SK-N-SH (cell line): ENCODE measurements around the gene MCRIP2. TPM values are rescaled to one million over a fixed set of nuclear protein-coding genes. Genes with fewer than 3 reads are reported as not detected.

Experiments used
- CTCF ChIA-PET: fragments of 300-600, 350-600 bp; formaldehyde crosslinking; extraction: SDS; loops from one replicate; lab custom pipeline; 2021; lab: Yijun Ruan, JAX
- POLR2A ChIA-PET: fragments of 350-600 bp; sonication (Branson Sonifier 250); formaldehyde crosslinking; extraction: SDS; loops from one replicate; lab custom pipeline; 2020; ENCODE audit warnings: antibody characterized with exemption, inconsistent platforms; lab: Yijun Ruan, JAX
- DNase-seq: peaks from one replicate; pipeline ENCODE4 v3.0.0; 2012
- H2AFZ ChIP-seq: fragments of 200-600 bp; sonication (generic); 2 replicates; pipeline ENCODE4 v1.8.1; 2016; ENCODE audit warnings: antibody characterized with exemption, mild to moderate bottlenecking, low read depth
- H3F3A ChIP-seq: fragments of 200-600 bp; sonication (generic); replicated peaks from 2 replicates; pipeline ENCODE3; 2016; ENCODE audit warnings: antibody characterized with exemption, mild to moderate bottlenecking; ENCODE audit not compliant: insufficient read depth
- H3K27ac ChIP-seq, 2 experiments: fragments of 200-500 bp in 1 of 2; fragments of 200-600 bp in 1 of 2; sonication (Bioruptor generic) in 1 of 2; sonication (generic), shearing (Covaris generic) in 1 of 2; 2 replicates each; pipeline versions ENCODE4 v1.5.1 to v1.6.1; 2014 to 2016; ENCODE audit warnings: low read depth in 2 of 2, inconsistent platforms in 1 of 2, low read length in 1 of 2, mild to moderate bottlenecking in 1 of 2, mixed read lengths in 1 of 2
- H3K27me3 ChIP-seq: fragments of 200-600 bp; sonication (generic), shearing (Covaris generic); 2 replicates; pipeline ENCODE4 v1.6.1; 2016; ENCODE audit warnings: mixed run types; ENCODE audit not compliant: insufficient read depth
- H3K36me3 ChIP-seq, 2 experiments: fragments of 200-500 bp in 1 of 2; fragments of 200-600 bp in 1 of 2; sonication (Bioruptor generic) in 1 of 2; sonication (generic) in 1 of 2; replicated peaks in 1 of 2; 2 replicates each; pipeline versions ENCODE3 to v1.5.1; 2014 to 2016; ENCODE audit warnings: low read length in 1 of 2, mild to moderate bottlenecking in 1 of 2; ENCODE audit not compliant: insufficient read depth in 2 of 2, control insufficient read depth in 1 of 2
- H3K4me1 ChIP-seq, 2 experiments: fragments of 200-500 bp in 1 of 2; fragments of 200-600 bp in 1 of 2; sonication (Bioruptor generic) in 1 of 2; sonication (generic), shearing (Covaris generic) in 1 of 2; 2 replicates each; pipeline versions ENCODE4 v1.5.1 to v1.6.1; 2014 to 2016; ENCODE audit warnings: low read depth in 1 of 2, low read length in 1 of 2, mixed run types in 1 of 2; ENCODE audit not compliant: insufficient read depth in 2 of 2, control insufficient read depth in 1 of 2
- H3K4me2 ChIP-seq: fragments of 200-600 bp; sonication (generic), shearing (Covaris generic); 2 replicates; pipeline ENCODE4 v1.6.1; 2017; ENCODE audit warnings: mixed run types
- H3K4me3 ChIP-seq, 2 experiments: fragments of 200-500 bp in 1 of 2; fragments of 200-600 bp in 1 of 2; sonication (Bioruptor generic) in 1 of 2; sonication (generic), shearing (Covaris generic) in 1 of 2; 2 replicates each; pipeline versions ENCODE4 v1.5.1 to v1.8.1; 2014 to 2016; ENCODE audit warnings: low read depth in 2 of 2, inconsistent platforms in 1 of 2, low read length in 1 of 2, mild to moderate bottlenecking in 1 of 2, mixed read lengths in 1 of 2, moderate library complexity in 1 of 2
- H3K79me2 ChIP-seq: fragments of 200-600 bp; sonication (generic); 2 replicates; pipeline ENCODE4 v1.8.1; 2017; ENCODE audit warnings: mild to moderate bottlenecking; ENCODE audit not compliant: insufficient read depth
- H3K9ac ChIP-seq: fragments of 200-600 bp; sonication (generic); 2 replicates; pipeline ENCODE4 v1.6.1; 2017; ENCODE audit warnings: mixed run types
- H3K9me2 ChIP-seq: fragments of 200-600 bp; sonication (generic); 2 replicates; pipeline ENCODE4 v1.6.1; 2017; ENCODE audit warnings: mixed run types
- H3K9me3 ChIP-seq: fragments of 200-600 bp; sonication (generic); 2 replicates; pipeline ENCODE4 v1.6.1; 2017; ENCODE audit warnings: mixed run types, mild to moderate bottlenecking, moderate library complexity
- H4K20me1 ChIP-seq: fragments of 200-600 bp; sonication (generic); 2 replicates; pipeline ENCODE4 v1.6.1; 2017; ENCODE audit warnings: mild to moderate bottlenecking, mixed run types; ENCODE audit not compliant: insufficient read depth
- FOXJ3 ChIP-seq: sonication (generic); formaldehyde crosslinking; IDR thresholded peaks from 2 replicates; pipeline ENCODE4 v1.5.1; 2020; ENCODE audit warnings: mild to moderate bottlenecking, missing genetic modification reagents
- FOXM1 ChIP-seq: IDR thresholded peaks from 2 replicates; pipeline ENCODE4 v1.4.0; 2012; ENCODE audit warnings: low read depth, mild to moderate bottlenecking
- GATA2 ChIP-seq: sonication (generic); formaldehyde crosslinking; IDR thresholded peaks from 2 replicates; pipeline ENCODE4 v1.5.0; 2020; ENCODE audit warnings: mild to moderate bottlenecking, missing genetic modification reagents
- MXI1 ChIP-seq: IDR thresholded peaks from 2 replicates; pipeline ENCODE4 v1.6.1; 2012; ENCODE audit warnings: mild to moderate bottlenecking, low read depth, low read length, improper control_type of control experiment
- NFIC ChIP-seq: IDR thresholded peaks from 2 replicates; pipeline ENCODE4 v1.4.0; 2012; ENCODE audit warnings: borderline replicate concordance
- NRF1 ChIP-seq: IDR thresholded peaks from 2 replicates; pipeline ENCODE4 v1.6.1; 2012; ENCODE audit warnings: low read depth, mild to moderate bottlenecking, low read length
- POLR2AphosphoS5 ChIP-seq: IDR thresholded peaks from 2 replicates; pipeline ENCODE4 v1.6.1; 2012; ENCODE audit warnings: low read depth, low read length
- RCOR1 ChIP-seq: fragments of 150-350 bp; IDR thresholded peaks from 2 replicates; pipeline ENCODE4 v1.6.1; 2017; ENCODE audit warnings: antibody characterized with exemption, low read length
- RFX5 ChIP-seq: IDR thresholded peaks from 2 replicates; pipeline ENCODE4 v1.6.1; 2012; ENCODE audit warnings: mild to moderate bottlenecking, improper control_type of control experiment, low read length
- RXRA ChIP-seq: IDR thresholded peaks from 2 replicates; pipeline ENCODE4 v1.4.0; 2012; ENCODE audit warnings: low read depth, mild to moderate bottlenecking, borderline replicate concordance
- SMC3 ChIP-seq: IDR thresholded peaks from 2 replicates; pipeline ENCODE4 v1.6.1; 2012; ENCODE audit warnings: low read depth, low read length, improper control_type of control experiment
- TCF12 ChIP-seq: IDR thresholded peaks from 2 replicates; pipeline ENCODE4 v1.4.0; 2012
- WGBS: methylation state at CpG from one replicate; pipeline ENCODE4 v1.1.6; 2017; ENCODE audit warnings: low lambda C conversion rate; 5-methylcytosine and 5-hydroxymethylcytosine counted together
- polyA plus RNA-seq, 3 experiments: library from polyadenylated mRNA; depleted of rRNA; stranded (reverse); fragments of >200 nt; gene quantifications; 2 replicates each; pipeline ENCODE4 v1.2.3, GENCODE V29; 2012
- TF ChIP-seq, protein P1 (sequence below): IDR thresholded peaks from 2 replicates; pipeline ENCODE4 v1.4.0; 2012; ENCODE audit warnings: low read depth, borderline replicate concordance
- TF ChIP-seq, protein P2 (sequence below): IDR thresholded peaks from 2 replicates; pipeline ENCODE4; 2012
- TF ChIP-seq, protein P3 (sequence below): IDR thresholded peaks from 2 replicates; pipeline ENCODE4 v1.4.0; 2012; ENCODE audit warnings: low read depth

Gene MCRIP2
- polyA plus RNA-seq, 1 of the 3 experiments (the other 2 are of a cell fraction): 36.9 TPM

DNA sequence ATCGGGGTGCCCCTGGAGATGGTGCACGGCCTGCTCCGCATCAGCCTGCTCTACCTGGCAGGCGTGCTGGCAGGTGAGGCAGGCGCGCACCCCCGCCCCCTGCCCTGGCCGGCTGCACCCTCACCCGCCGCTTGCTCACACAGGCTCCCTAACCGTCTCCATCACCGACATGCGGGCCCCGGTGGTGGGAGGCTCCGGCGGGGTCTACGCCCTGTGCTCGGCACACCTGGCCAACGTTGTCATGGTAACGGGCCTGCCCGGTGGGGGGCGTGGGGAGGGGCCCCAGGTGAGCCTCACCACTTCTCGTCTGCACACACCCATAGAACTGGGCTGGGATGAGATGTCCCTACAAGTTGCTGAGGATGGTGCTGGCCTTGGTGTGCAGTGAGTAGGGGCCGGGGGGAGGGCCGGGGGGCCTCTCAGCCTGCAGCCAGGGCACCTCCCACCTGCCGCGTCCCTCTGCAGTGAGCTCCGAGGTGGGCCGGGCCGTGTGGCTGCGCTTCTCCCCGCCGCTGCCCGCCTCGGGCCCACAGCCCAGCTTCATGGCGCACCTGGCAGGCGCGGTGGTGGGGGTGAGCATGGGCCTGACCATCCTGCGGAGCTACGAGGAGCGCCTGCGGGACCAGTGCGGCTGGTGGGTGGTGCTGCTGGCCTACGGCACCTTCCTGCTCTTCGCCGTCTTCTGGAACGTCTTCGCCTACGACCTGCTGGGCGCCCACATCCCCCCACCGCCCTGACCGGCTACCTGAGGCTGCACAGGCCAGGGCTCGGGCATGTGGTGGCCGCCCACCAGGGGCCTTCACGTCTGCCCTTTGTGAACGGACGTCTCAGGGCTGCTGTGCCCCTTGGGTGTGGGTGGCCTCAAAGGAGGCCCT, 35.9 kb downstream of the MCRIP2 start (continued):
- TF ChIP-seq MXI1 (no peak), TCF12 (no peak), NFIC (no peak), NRF1 (no peak), RXRA (no peak), FOXJ3 (no peak), FOXM1 (no peak), SMC3 (no peak)
- TF ChIP-seq, protein P1, sequence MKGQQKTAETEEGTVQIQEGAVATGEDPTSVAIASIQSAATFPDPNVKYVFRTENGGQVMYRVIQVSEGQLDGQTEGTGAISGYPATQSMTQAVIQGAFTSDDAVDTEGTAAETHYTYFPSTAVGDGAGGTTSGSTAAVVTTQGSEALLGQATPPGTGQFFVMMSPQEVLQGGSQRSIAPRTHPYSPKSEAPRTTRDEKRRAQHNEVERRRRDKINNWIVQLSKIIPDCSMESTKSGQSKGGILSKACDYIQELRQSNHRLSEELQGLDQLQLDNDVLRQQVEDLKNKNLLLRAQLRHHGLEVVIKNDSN: no peak
- TF ChIP-seq, all 33 proteins: peak for 0

DNA sequence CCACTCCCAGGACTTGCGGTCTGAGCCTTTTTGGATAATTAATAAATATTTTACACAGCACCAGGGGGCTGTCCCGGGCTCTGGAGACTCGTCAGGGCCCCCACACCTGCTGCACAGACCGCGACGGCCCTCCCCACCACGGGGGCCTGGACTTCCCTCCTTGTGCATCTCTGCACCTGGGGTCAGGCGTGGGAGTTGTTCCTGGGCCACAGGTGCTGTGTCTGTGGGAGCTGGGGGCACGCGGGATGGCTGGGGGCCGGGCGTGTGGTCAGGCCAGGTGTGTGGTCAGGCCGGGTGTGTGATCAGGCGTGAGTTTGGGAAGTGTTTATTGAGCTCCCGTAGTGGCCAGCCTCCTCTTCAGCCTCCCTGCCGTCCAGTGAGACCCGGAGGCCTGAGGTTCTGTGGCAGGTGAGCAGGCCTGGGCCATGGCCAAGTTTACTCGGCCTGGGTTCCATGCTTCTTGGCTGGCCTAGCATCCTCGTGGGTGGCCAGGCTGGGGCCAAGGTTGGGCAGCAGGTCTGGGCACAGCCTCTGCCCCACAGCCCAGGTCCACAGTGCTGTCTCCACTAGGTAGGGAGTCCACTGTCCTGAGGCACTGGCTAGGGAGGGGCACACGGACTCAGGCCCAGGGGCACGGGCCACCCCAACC, 36.7 kb downstream of the MCRIP2 start:
- Histone ChIP-seq H3K9me2 (no peaks in the 10 kb centered on the region), H3K4me2 (no peak overlapping the region), H4K20me1 (peaks cover 23% of the 10 kb centered on the region), H3K79me2 (peaks cover 30% of the 10 kb centered on the region), H3K4me1 (peaks cover 8 to 41% of the 10 kb centered on the region in 2 experiments; a peak in 2 of 4 replicates), H3K27me3 (no peaks in the 10 kb centered on the region), H3F3A (peaks cover 14% of the 10 kb centered on the region), H3K9me3 (no peaks in the 10 kb centered on the region), H3K4me3 (no peak overlapping the region), H3K9ac (no peak overlapping the region), H2AFZ (no peak overlapping the region), H3K36me3 (peaks cover 13 to 34% of the 10 kb centered on the region in 2 experiments), H3K27ac (peak overlapping the region; percentile 82 to 96; a peak in 3 of 4 replicates)
- no peak for DNase-seq
- 91% methylated on average over 17 of the region's 21 CpGs for WGBS
- TF ChIP-seq GATA2 (CRISPR knock-in tag) (no peak), POLR2AphosphoS5 (no peak), NFIC (no peak), RCOR1 (no peak), FOXJ3 (no peak), RFX5 (no peak)
- TF ChIP-seq, protein P2, sequence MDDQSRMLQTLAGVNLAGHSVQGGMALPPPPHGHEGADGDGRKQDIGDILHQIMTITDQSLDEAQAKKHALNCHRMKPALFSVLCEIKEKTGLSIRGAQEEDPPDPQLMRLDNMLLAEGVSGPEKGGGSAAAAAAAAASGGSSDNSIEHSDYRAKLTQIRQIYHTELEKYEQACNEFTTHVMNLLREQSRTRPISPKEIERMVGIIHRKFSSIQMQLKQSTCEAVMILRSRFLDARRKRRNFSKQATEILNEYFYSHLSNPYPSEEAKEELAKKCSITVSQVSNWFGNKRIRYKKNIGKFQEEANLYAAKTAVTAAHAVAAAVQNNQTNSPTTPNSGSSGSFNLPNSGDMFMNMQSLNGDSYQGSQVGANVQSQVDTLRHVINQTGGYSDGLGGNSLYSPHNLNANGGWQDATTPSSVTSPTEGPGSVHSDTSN: no peak
- TF ChIP-seq, protein P3, sequence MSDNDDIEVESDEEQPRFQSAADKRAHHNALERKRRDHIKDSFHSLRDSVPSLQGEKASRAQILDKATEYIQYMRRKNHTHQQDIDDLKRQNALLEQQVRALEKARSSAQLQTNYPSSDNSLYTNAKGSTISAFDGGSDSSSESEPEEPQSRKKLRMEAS: no peak
- ChIA-PET POLR2A (interaction anchor here (1.0 to 1.6 kb wide), 4 partner anchors 11 to 38 kb away, joined by 4 to 10 read pairs (median 4); partner anchors contain the start of genes RHOT2 and WDR24), CTCF (interaction anchor here (0.8 to 3.8 kb wide), 7 partner anchors 11 to 42 kb away, joined by 3 to 20 read pairs (median 3); partner anchors contain the start of genes RHOT2 and WDR90)
